ENCODE data around the gene SLC5A1. TPM values are rescaled to one million over a fixed set of nuclear protein-coding genes. Genes with fewer than 3 reads are reported as not detected.

SLC5A1 gene
- total and polyA plus RNA-seq, 3 experiments from 2014 or later = not detected

DNA sequence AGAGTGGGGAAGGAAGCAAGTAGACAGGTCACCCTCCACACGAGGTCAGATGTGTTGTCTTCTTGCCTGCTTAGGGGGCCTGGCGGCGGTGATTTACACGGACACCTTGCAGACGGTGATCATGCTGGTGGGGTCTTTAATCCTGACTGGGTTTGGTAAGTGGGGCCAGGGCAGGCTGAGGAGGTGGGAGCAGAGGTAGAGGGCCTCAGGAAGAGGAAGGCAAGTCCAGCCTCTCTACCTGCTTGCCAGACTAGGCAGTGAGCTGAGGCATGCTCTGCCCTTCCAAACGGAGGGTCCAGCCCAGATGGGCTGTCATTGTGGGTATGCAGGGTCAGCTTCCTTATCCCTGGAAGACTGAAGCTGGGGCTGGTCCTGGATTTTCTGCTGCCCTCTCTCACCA lies 39.9 kb downstream of the SLC5A1 start:
- POLR2A ChIA-PET = no interaction called here
- Mint-ChIP-seq H3K4me3 (no peak overlapping the region), H3K27ac (no peak overlapping the region), H3K4me1 (no peaks in the 10 kb centered on the region), H3K36me3 (no peaks in the 10 kb centered on the region), H3K9me3 (no peaks in the 10 kb centered on the region), H3K27me3 (peaks cover 7 to 21% of the 10 kb centered on the region in 2 donors)
- Histone ChIP-seq H3K9me3 (ENCODE audit: low read length) (no peaks in the 10 kb centered on the region), H3K4me1 (ENCODE audit: insufficient read depth, low read length) (no peaks in the 10 kb centered on the region), H3K27ac (ENCODE audit: low read depth, low read length) (no peak overlapping the region), H3K4me3 (ENCODE audit: low read length) (no peak overlapping the region), H3K27me3 (ENCODE audit: insufficient read depth, low read length, poor library complexity, severe bottlenecking) (peaks cover 3% of the 10 kb centered on the region), H3K36me3 (ENCODE audit: insufficient read depth, low read length) (no peaks in the 10 kb centered on the region)
- no peak for DNase-seq
- CTCF ChIA-PET = interaction anchor here (4.1 kb wide), 1 partner anchor 106 kb away, joined by 20 read pairs; no protein-coding TSS in a partner anchor

DNA sequence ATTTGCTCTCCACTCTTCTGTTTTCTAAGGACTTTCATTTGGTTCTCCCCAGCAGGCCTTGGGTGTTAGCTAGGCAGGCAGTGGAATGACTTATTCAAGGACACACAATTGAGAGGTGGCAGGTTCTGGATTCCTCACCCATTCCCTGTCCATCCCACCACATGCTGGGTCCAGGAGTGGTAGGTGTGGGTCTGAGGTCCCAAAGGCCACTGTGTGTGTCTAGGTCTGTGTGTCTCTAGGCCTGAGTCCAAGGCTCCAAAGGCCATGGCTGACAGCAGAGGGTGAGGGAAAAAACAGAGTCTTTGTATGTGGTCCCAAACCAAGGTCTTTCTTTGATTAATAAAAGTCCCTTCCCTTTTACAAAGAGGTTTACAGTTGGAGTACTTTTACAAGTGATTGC lies 40.8 kb downstream of the SLC5A1 start:
- no peaks in the 10 kb centered on the region for H3K36me3 Mint-ChIP-seq
- no peak for DNase-seq
- ChIA-PET CTCF (interaction anchor here (4.1 kb wide), 1 partner anchor 107 kb away, joined by 20 read pairs; no protein-coding TSS in a partner anchor), POLR2A (no interaction called here)
- H3K9me3 Mint-ChIP-seq = no peaks in the 10 kb centered on the region
- H3K9me3 ChIP-seq (ENCODE audit: low read length) = no peaks in the 10 kb centered on the region
- no peak overlapping the region for H3K4me3 ChIP-seq (ENCODE audit: low read length)
- H3K27ac ChIP-seq (ENCODE audit: low read depth, low read length) = no peak overlapping the region
- no peaks in the 10 kb centered on the region for H3K4me1 Mint-ChIP-seq
- peaks cover 7 to 25% of the 10 kb centered on the region in 2 donors for H3K27me3 Mint-ChIP-seq
- H3K4me1 ChIP-seq (ENCODE audit: insufficient read depth, low read length) = no peaks in the 10 kb centered on the region
- no peak overlapping the region for H3K4me3 Mint-ChIP-seq
- H3K36me3 ChIP-seq (ENCODE audit: insufficient read depth, low read length) = no peaks in the 10 kb centered on the region
- H3K27ac Mint-ChIP-seq = no peak overlapping the region
- H3K27me3 ChIP-seq (ENCODE audit: insufficient read depth, low read length, poor library complexity, severe bottlenecking) = peaks cover 3% of the 10 kb centered on the region

GRCh38 chr22:32088084-32088483 lies 45.0 kb downstream of the SLC5A1 start:
- H3K4me3 ChIP-seq (ENCODE audit: low read length) = no peak overlapping the region
- Mint-ChIP-seq H3K4me1 (no peaks in the 10 kb centered on the region), H3K27me3 (peaks cover 5 to 29% of the 10 kb centered on the region in 2 donors), H3K9me3 (no peaks in the 10 kb centered on the region), H3K36me3 (no peaks in the 10 kb centered on the region), H3K27ac (no peak overlapping the region), H3K4me3 (no peak overlapping the region)
- no peak overlapping the region for H3K27ac ChIP-seq (ENCODE audit: low read depth, low read length)
- no peak for DNase-seq
- no peaks in the 10 kb centered on the region for H3K36me3 ChIP-seq (ENCODE audit: insufficient read depth, low read length)
- no peaks in the 10 kb centered on the region for H3K4me1 ChIP-seq (ENCODE audit: insufficient read depth, low read length)
- CTCF ChIA-PET = no interaction called here
- peaks cover 3% of the 10 kb centered on the region for H3K27me3 ChIP-seq (ENCODE audit: insufficient read depth, low read length, poor library complexity, severe bottlenecking)
- POLR2A ChIA-PET = no interaction called here
- H3K9me3 ChIP-seq (ENCODE audit: low read length) = no peaks in the 10 kb centered on the region

GRCh38 chr22:32097018-32097417 lies 54.0 kb downstream of the SLC5A1 start:
- CTCF ChIA-PET = no interaction called here
- DNase-seq = no peak

DNA sequence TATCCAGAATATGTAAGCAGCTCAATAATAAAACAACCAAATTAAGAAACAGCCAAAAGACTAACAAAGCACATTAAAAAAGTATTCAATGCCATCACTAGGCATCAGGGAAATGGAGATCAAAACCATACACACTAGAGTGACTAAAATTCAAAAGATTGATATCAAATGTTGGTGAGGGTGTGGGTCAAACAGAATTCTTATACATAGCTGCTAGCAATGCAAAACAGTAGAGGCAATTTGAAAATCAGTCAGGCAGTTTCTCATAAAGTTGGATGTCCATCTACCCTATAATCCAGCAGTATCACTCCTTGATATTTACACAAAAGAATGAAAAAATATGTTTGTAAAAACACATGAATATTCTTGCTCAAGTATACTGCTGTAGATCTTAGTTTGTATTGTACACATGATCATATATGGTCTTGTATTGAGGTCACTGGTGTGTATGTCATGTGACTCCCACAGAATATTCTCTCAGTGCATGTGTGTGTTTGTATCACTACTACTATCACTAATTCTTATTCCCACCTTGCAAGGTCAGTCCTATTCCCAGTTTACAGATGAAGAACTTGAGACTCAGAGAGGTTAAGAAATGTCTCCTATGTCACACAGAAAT lies 54.9 kb downstream of the SLC5A1 start:
- Mint-ChIP-seq H3K4me3 (no peak overlapping the region), H3K27ac (no peak overlapping the region), H3K4me1 (peaks cover 11 to 13% (median 12%) of the 10 kb centered on the region in 3 donors), H3K9me3 (no peaks in the 10 kb centered on the region), H3K27me3 (peaks cover 1 to 16% of the 10 kb centered on the region in 2 donors), H3K36me3 (no peaks in the 10 kb centered on the region)
- Histone ChIP-seq H3K4me3 (ENCODE audit: low read length) (no peak overlapping the region), H3K9me3 (ENCODE audit: low read length) (no peaks in the 10 kb centered on the region), H3K27me3 (ENCODE audit: insufficient read depth, low read length, poor library complexity, severe bottlenecking) (no peaks in the 10 kb centered on the region), H3K4me1 (ENCODE audit: insufficient read depth, low read length) (no peaks in the 10 kb centered on the region), H3K27ac (ENCODE audit: low read depth, low read length) (no peak overlapping the region), H3K36me3 (ENCODE audit: insufficient read depth, low read length) (no peaks in the 10 kb centered on the region)
- ChIA-PET CTCF (no interaction called here), POLR2A (no interaction called here)
- no peak for DNase-seq

More at GRCh38 chr22:32097018-32097417, 54.0 kb downstream of the SLC5A1 start:
- Histone ChIP-seq H3K27ac (ENCODE audit: low read depth, low read length) (no peak overlapping the region), H3K36me3 (ENCODE audit: insufficient read depth, low read length) (no peaks in the 10 kb centered on the region), H3K4me1 (ENCODE audit: insufficient read depth, low read length) (no peaks in the 10 kb centered on the region), H3K27me3 (ENCODE audit: insufficient read depth, low read length, poor library complexity, severe bottlenecking) (no peaks in the 10 kb centered on the region), H3K4me3 (ENCODE audit: low read length) (no peak overlapping the region), H3K9me3 (ENCODE audit: low read length) (no peaks in the 10 kb centered on the region)
- no peaks in the 10 kb centered on the region for H3K36me3 Mint-ChIP-seq
- no peak overlapping the region for H3K27ac Mint-ChIP-seq
- H3K27me3 Mint-ChIP-seq = peaks cover 1 to 13% of the 10 kb centered on the region in 2 donors
- POLR2A ChIA-PET = no interaction called here
- no peak overlapping the region for H3K4me3 Mint-ChIP-seq
- H3K4me1 Mint-ChIP-seq = peaks cover 11 to 13% (median 12%) of the 10 kb centered on the region in 3 donors
- no peaks in the 10 kb centered on the region for H3K9me3 Mint-ChIP-seq

- Histone ChIP-seq H3K36me3 (ENCODE audit: insufficient read depth, low read length) (no peaks in the 10 kb centered on the region), H3K9me3 (ENCODE audit: low read length) (no peaks in the 10 kb centered on the region), H3K27me3 (ENCODE audit: insufficient read depth, low read length, poor library complexity, severe bottlenecking) (no peaks in the 10 kb centered on the region), H3K27ac (ENCODE audit: low read depth, low read length) (no peak overlapping the region), H3K4me3 (ENCODE audit: low read length) (no peak overlapping the region), H3K4me1 (ENCODE audit: insufficient read depth, low read length) (no peaks in the 10 kb centered on the region)
- CTCF ChIA-PET = interaction anchor here (3.6 kb wide), 1 partner anchor 165 kb away, joined by 12 read pairs; no protein-coding TSS in a partner anchor
- H3K4me1 Mint-ChIP-seq = no peaks in the 10 kb centered on the region
- DNase-seq = no peak
- no peaks in the 10 kb centered on the region for H3K36me3 Mint-ChIP-seq
- peak overlapping the region in 1 of 8 donors; percentile 49 for H3K27ac Mint-ChIP-seq
- POLR2A ChIA-PET = no interaction called here
- peaks cover 1 to 32% of the 10 kb centered on the region in 2 donors for H3K27me3 Mint-ChIP-seq
- H3K9me3 Mint-ChIP-seq = no peaks in the 10 kb centered on the region
- H3K4me3 Mint-ChIP-seq = no peak overlapping the region
These were observed 57.6 kb downstream of the SLC5A1 start for GRCh38 chr22:32100711-32101110.

GRCh38 chr22:32103658-32104315 lies 60.7 kb downstream of the SLC5A1 start:
- Histone ChIP-seq H3K27me3 (ENCODE audit: insufficient read depth, low read length, poor library complexity, severe bottlenecking) (no peaks in the 10 kb centered on the region), H3K4me1 (ENCODE audit: insufficient read depth, low read length) (no peaks in the 10 kb centered on the region), H3K4me3 (ENCODE audit: low read length) (no peak overlapping the region), H3K36me3 (ENCODE audit: insufficient read depth, low read length) (no peaks in the 10 kb centered on the region), H3K27ac (ENCODE audit: low read depth, low read length) (no peak overlapping the region), H3K9me3 (ENCODE audit: low read length) (no peaks in the 10 kb centered on the region)
- Mint-ChIP-seq H3K9me3 (no peaks in the 10 kb centered on the region), H3K36me3 (no peaks in the 10 kb centered on the region), H3K27ac (no peak overlapping the region), H3K4me3 (no peak overlapping the region), H3K4me1 (no peaks in the 10 kb centered on the region), H3K27me3 (peaks cover 8 to 56% of the 10 kb centered on the region in 2 donors)
- CTCF ChIA-PET = interaction anchor here (1.0 kb wide), 1 partner anchor 11 kb away, joined by 4 read pairs; no protein-coding TSS in a partner anchor
- POLR2A ChIA-PET = no interaction called here
- DNase-seq = peak in 2 of 5 donors; percentile 16 to 18

DNA sequence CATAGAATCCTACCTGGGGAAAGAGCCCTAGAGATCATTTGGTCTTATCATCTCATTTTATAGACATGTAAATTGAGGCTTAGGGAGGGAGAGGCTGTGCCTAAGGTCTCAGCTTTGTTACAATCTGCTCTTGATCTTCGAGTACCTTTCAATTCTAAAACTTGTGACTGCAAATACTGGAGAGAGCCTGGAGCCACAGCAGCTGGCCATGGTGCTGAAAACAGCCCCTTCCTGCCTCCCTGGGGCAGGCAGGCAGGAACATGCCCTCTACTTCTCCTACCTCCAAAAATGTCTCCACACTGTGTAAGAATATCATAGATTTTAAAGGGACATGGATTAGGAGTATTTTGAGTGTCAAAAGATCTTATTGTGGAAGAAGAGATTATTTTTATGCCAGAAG lies 63.9 kb downstream of the SLC5A1 start:
- no peak overlapping the region for H3K4me3 Mint-ChIP-seq
- no peak overlapping the region for H3K4me3 ChIP-seq (ENCODE audit: low read length)
- ChIA-PET CTCF (no interaction called here), POLR2A (no interaction called here)
- DNase-seq = no peak
- H3K27me3 ChIP-seq (ENCODE audit: insufficient read depth, low read length, poor library complexity, severe bottlenecking) = no peaks in the 10 kb centered on the region
- H3K27ac ChIP-seq (ENCODE audit: low read depth, low read length) = no peak overlapping the region
- H3K36me3 Mint-ChIP-seq = no peaks in the 10 kb centered on the region
- H3K9me3 ChIP-seq (ENCODE audit: low read length) = no peaks in the 10 kb centered on the region
- no peaks in the 10 kb centered on the region for H3K36me3 ChIP-seq (ENCODE audit: insufficient read depth, low read length)
- H3K4me1 ChIP-seq (ENCODE audit: insufficient read depth, low read length) = no peaks in the 10 kb centered on the region
- H3K27ac Mint-ChIP-seq = no peak overlapping the region
- peaks cover 19 to 71% of the 10 kb centered on the region in 2 donors for H3K27me3 Mint-ChIP-seq
- H3K4me1 Mint-ChIP-seq = no peaks in the 10 kb centered on the region
- no peaks in the 10 kb centered on the region for H3K9me3 Mint-ChIP-seq
